ENCODE data around the gene TNFRSF21.

- TF ChIP-seq CTCF (IDR thresholded peaks at IDR 0.05) (no peak), EZH2 (IDR thresholded peaks at IDR 0.05; ENCODE audit: borderline replicate concordance, insufficient read depth, low read depth, low read length, poor library complexity, severe bottlenecking) (no peak)
Measured at GRCh38 chr6:47301441-47301840, 8.3 kb downstream of the TNFRSF21 start.
